HUES64 (cell line): ENCODE results near the gene MAP4K4.

Experiments used
- H3K27ac ChIP-seq: 2 replicates; pipeline ENCODE4 v1.7.0; 2013; ENCODE audit warnings: low read depth, low read length, inconsistent platforms
- H3K27me3 ChIP-seq: 2 replicates; pipeline ENCODE4 v1.6.1; 2013; ENCODE audit warnings: mild to moderate bottlenecking, low read length; ENCODE audit not compliant: insufficient read depth
- H3K36me3 ChIP-seq: 2 replicates; pipeline ENCODE4 v1.6.1; 2013; ENCODE audit warnings: mild to moderate bottlenecking, low read length; ENCODE audit not compliant: insufficient read depth
- H3K4me1 ChIP-seq: 2 replicates; pipeline ENCODE4 v1.6.1; 2013; ENCODE audit warnings: mild to moderate bottlenecking, low read length, moderate library complexity; ENCODE audit not compliant: insufficient read depth
- H3K4me3 ChIP-seq: 2 replicates; pipeline ENCODE4 v1.5.1; 2013; ENCODE audit warnings: mild to moderate bottlenecking, low read length, moderate library complexity
- H3K9ac ChIP-seq: 2 replicates; pipeline ENCODE4 v1.6.1; 2013; ENCODE audit warnings: mild to moderate bottlenecking, low read depth, low read length
- H3K9me3 ChIP-seq: 2 replicates; pipeline ENCODE4 v1.6.1; 2013; ENCODE audit warnings: low read depth, low read length; ENCODE audit not compliant: insufficient read depth
- WGBS: fragments of 150-250, 120-280 bp; methylation state at CpG from one replicate; pipeline ENCODE4 v1.1.7; 2013; ENCODE audit warnings: missing lambda C conversion rate; 5-methylcytosine and 5-hydroxymethylcytosine counted together

MAP4K4 gene

GRCh38 chr2:101710036-101710435 is 12.5 kb downstream of the MAP4K4 start:
- no peaks in the 10 kb centered on the region for H3K9me3 ChIP-seq
- no peak overlapping the region for H3K27ac ChIP-seq
- peaks cover 7% of the 10 kb centered on the region; the same call in 1 of the 2 replicates for H3K36me3 ChIP-seq
- H3K27me3 ChIP-seq = no peaks in the 10 kb centered on the region
- peaks cover 19% of the 10 kb centered on the region for H3K4me1 ChIP-seq
- 94% methylated on average over 1 of the region's 1 CpG for WGBS
- no peak overlapping the region for H3K9ac ChIP-seq
- no peak overlapping the region for H3K4me3 ChIP-seq

DNA sequence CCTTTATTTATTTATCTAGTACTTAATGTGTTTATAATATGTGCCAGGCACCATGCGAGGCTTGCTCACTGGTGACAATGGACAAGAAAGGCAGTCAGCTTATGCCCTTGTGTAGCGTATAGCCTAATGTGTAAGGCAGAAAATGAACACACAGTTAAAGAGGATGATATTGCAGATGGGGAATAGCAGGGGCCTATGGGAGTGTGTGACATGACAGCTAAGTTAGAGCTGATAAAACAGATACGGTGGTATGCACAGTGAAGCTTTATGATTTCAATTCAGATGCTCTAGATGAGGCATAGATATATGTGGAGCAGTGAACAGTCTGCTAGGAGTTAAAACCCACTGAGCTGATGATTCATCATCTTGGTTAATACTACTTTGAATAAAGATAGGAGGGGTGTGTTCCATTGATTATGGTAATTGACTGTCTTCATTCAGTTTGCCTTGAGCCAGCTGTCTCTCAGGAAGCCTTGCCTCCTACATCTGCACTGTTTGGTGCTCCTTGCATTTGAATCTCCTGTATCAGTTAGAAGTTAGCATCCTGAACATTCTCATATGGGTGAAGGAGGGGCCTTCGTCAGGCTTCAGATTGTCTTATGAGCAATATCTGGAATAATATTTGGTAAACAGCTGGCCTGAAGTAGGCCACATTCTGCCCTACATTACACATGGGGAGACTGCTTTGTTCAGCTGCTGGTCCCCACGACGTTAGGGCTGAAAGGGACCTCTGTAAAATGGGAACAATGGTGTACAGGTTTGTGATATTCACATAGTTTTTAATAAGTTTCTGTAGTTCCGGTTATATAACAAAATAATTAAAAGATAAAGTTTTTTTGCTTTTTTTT is 13.2 kb downstream of the MAP4K4 start:
- H3K36me3 ChIP-seq = peaks cover 6% of the 10 kb centered on the region; the same call in 1 of the 2 replicates
- 89% methylated on average over 6 of the region's 7 CpGs for WGBS
- no peak overlapping the region for H3K27ac ChIP-seq
- H3K27me3 ChIP-seq = no peaks in the 10 kb centered on the region
- no peak overlapping the region for H3K4me3 ChIP-seq
- H3K9me3 ChIP-seq = no peaks in the 10 kb centered on the region
- peaks cover 16% of the 10 kb centered on the region for H3K4me1 ChIP-seq
- H3K9ac ChIP-seq = no peak overlapping the region

- no peaks in the 10 kb centered on the region for H3K9me3 ChIP-seq
- no peak overlapping the region for H3K4me3 ChIP-seq
- H3K4me1 ChIP-seq = peaks cover 25% of the 10 kb centered on the region
- H3K27me3 ChIP-seq = no peaks in the 10 kb centered on the region
- 90% methylated on average over 2 of the region's 3 CpGs for WGBS
- no peaks in the 10 kb centered on the region for H3K36me3 ChIP-seq
- no peak overlapping the region for H3K9ac ChIP-seq
- no peak overlapping the region for H3K27ac ChIP-seq
These were observed 16.6 kb downstream of the MAP4K4 start for GRCh38 chr2:101714118-101714517.

DNA sequence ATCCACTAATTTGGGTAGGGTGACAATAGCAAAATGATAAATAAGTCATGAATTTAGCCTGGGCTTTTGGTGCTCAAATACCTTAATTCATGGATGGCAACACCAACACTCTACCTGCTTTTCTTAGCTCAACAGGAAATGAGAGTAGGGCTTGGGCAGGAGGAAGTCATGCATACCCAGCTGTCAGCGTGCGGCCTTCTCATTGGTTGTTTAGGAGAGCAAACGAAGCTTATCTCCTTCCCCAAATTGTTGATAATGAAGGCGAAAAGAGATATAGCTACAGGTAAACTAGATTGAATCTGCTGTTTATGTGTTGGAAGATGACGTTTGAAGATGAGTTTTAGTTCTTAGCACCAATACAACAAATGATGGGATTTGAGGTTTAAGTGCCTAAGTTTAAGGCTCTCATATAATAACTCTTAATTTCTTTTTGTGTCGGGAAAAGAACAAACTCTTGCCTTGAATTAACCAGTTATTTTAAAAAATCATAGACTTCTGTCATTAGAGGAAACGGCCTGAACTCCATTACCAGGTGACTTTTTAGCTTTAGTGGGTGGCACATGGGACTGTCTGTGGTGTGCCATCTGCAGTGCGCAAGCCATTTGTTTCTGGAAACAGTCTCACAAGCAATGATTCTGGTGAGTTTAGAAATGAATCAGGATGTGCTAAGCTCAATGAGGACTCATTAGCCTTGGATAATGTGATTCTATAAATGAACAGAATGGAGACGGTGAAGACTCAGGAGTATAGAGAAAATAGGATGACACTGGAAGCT is 19.8 kb downstream of the MAP4K4 start:
- H3K36me3 ChIP-seq = no peaks in the 10 kb centered on the region
- H3K4me1 ChIP-seq = peaks cover 21% of the 10 kb centered on the region
- 92% methylated on average over 9 of the region's 9 CpGs for WGBS
- no peaks in the 10 kb centered on the region for H3K27me3 ChIP-seq
- no peaks in the 10 kb centered on the region for H3K9me3 ChIP-seq
- no peak overlapping the region for H3K27ac ChIP-seq
- H3K4me3 ChIP-seq = no peak overlapping the region
- H3K9ac ChIP-seq = no peak overlapping the region

GRCh38 chr2:101718479-101718878 is 21.0 kb downstream of the MAP4K4 start:
- H3K36me3 ChIP-seq = no peaks in the 10 kb centered on the region
- 86% methylated on average over 1 of the region's 1 CpG for WGBS
- no peak overlapping the region for H3K27ac ChIP-seq
- H3K4me3 ChIP-seq = no peak overlapping the region
- H3K9me3 ChIP-seq = no peaks in the 10 kb centered on the region
- no peak overlapping the region for H3K9ac ChIP-seq
- H3K27me3 ChIP-seq = no peaks in the 10 kb centered on the region
- peaks cover 27% of the 10 kb centered on the region for H3K4me1 ChIP-seq

DNA sequence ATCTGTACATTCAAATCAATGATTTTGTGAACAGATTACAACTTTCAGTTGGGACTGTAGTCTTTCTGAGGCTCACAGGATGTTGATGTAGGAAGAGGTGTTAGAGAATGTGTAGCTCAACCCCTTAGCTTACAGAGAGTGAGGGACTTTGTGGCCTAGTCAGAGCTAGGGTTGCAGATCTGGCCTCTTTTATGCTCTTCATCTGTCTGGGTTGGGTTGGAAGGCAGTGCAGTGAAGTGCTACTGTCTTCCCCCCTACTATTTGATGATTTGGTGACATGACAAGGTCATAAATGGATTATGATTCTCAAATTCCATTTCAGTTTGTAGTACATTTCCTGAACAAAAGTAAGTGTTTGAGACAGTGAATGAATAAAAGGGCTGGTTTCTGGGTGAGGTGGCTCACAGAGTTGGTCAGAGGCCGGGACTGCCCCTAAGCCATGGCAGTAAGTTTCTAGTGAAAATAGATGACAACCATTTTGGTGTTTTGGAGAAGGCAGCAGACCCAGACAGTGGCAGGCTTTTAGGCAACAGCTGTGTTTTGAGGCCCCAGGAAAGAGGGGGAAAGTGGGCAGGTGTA is 21.6 kb downstream of the MAP4K4 start:
- H3K9me3 ChIP-seq = no peaks in the 10 kb centered on the region

DNA sequence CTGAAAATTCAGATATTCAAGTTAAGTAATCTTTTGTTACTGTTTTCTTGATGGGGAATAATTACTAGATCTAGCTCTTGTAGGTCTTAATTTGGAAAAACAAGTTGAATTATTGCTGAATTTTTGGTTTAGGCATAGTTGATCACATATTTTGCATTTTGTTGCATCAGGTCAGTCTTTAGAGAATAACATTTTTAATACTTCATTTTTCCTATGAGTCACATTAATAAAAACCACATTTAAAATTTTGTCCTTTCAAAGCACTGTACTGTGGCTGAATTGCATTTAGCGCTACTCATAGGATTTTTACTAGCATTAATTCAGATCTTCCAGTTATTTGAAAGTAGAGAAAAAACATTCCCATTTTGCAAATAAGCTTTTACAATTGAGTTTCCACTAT is 23.2 kb downstream of the MAP4K4 start:
- H3K27ac ChIP-seq = no peak overlapping the region
- WGBS = 100% methylated on average over 1 of the region's 1 CpG
- H3K4me1 ChIP-seq = peaks cover 31% of the 10 kb centered on the region
- H3K4me3 ChIP-seq = no peak overlapping the region
- H3K9me3 ChIP-seq = no peaks in the 10 kb centered on the region
- H3K27me3 ChIP-seq = no peaks in the 10 kb centered on the region
- no peaks in the 10 kb centered on the region for H3K36me3 ChIP-seq
- H3K9ac ChIP-seq = no peak overlapping the region

More for the DNA sequence above, 21.6 kb downstream of the MAP4K4 start:
- Histone ChIP-seq H3K4me1 (peaks cover 31% of the 10 kb centered on the region), H3K9ac (no peak overlapping the region), H3K36me3 (no peaks in the 10 kb centered on the region), H3K4me3 (no peak overlapping the region), H3K27ac (no peak overlapping the region), H3K27me3 (no peaks in the 10 kb centered on the region)
- 89% methylated on average over 1 of the region's 1 CpG for WGBS

DNA sequence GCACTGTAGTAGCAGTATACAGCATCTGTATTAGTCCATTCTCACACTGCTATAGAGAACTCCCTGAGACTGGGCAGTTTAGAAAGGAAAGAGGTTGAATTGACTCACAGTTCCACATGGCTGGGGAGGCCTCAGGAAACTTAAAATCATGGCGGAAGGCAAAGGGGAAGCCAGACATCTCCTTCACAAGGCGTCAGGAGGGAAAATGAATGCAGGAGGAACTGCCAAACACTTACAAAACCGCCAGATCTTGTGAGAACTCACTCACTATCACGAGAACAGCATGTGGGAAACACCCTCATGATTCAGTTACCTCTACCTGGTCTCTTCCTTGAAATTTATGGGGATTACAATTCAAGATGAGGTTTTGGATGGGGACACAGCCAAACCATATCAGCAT is 25.4 kb downstream of the MAP4K4 start:
- WGBS = 79% methylated on average over 4 of the region's 4 CpGs
- Histone ChIP-seq H3K27ac (no peak overlapping the region), H3K9ac (no peak overlapping the region), H3K36me3 (no peaks in the 10 kb centered on the region), H3K4me1 (peaks cover 22% of the 10 kb centered on the region), H3K9me3 (no peaks in the 10 kb centered on the region), H3K27me3 (no peaks in the 10 kb centered on the region), H3K4me3 (no peak overlapping the region)

GRCh38 chr2:101723371-101724124 is 26.0 kb downstream of the MAP4K4 start:
- 88% methylated on average over 4 of the region's 4 CpGs for WGBS
- Histone ChIP-seq H3K4me3 (no peak overlapping the region), H3K27me3 (no peaks in the 10 kb centered on the region), H3K9ac (no peak overlapping the region), H3K4me1 (peaks cover 20% of the 10 kb centered on the region), H3K36me3 (no peaks in the 10 kb centered on the region), H3K27ac (no peak overlapping the region), H3K9me3 (no peaks in the 10 kb centered on the region)

DNA sequence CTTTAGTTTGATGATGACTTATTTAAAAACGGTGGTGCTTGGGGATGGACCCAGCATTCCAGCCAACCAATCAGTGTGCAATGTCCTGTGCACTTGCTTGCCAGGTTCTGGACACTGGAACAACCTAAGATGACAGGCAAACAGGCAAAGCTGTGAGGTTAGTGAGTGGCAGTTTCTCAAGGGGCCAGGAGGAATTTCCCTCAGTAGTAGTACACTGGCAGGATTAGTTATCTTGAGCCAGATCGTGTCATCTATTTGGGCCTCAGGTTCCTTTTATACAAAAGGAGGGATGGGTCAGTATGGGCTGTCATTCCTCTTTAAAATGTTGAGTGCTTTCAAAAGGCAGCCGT is 26.6 kb downstream of the MAP4K4 start:
- Histone ChIP-seq H3K9me3 (no peaks in the 10 kb centered on the region), H3K9ac (no peak overlapping the region), H3K4me1 (peaks cover 18% of the 10 kb centered on the region), H3K4me3 (no peak overlapping the region), H3K36me3 (no peaks in the 10 kb centered on the region), H3K27ac (no peak overlapping the region), H3K27me3 (no peaks in the 10 kb centered on the region)
- WGBS = 76% methylated on average over 3 of the region's 3 CpGs

GRCh38 chr2:101725038-101725437 is 27.5 kb downstream of the MAP4K4 start:
- no peak overlapping the region for H3K9ac ChIP-seq
- peaks cover 16% of the 10 kb centered on the region for H3K4me1 ChIP-seq
- H3K36me3 ChIP-seq = no peaks in the 10 kb centered on the region
- H3K4me3 ChIP-seq = no peak overlapping the region
- H3K27ac ChIP-seq = no peak overlapping the region
- no peaks in the 10 kb centered on the region for H3K9me3 ChIP-seq
- 90% methylated on average over 3 of the region's 3 CpGs for WGBS
- no peaks in the 10 kb centered on the region for H3K27me3 ChIP-seq
